BLaER1 (cell line): Measurements from ENCODE around the gene POC5.
A peak's percentile ranks its signal among the peaks of the same experiment; 100 is the strongest.
"Not testable (repeated sequence)": the region's sequence is repeated elsewhere in the genome, so short reads cannot be mapped to it uniquely, and the experiment has no call there.

Source experiments
- H3K27ac ChIP-seq: shearing (Covaris generic); formaldehyde crosslinking; 2 replicates; pipeline ENCODE4 v1.8.1; 2022
- H3K27me3 ChIP-seq: shearing (Covaris generic); formaldehyde crosslinking; 2 replicates; pipeline ENCODE4 v1.8.1; 2022
- H3K36me3 ChIP-seq: shearing (Covaris generic); formaldehyde crosslinking; 2 replicates; pipeline ENCODE4 v1.8.1; 2022
- H3K4me1 ChIP-seq: shearing (Covaris generic); formaldehyde crosslinking; 2 replicates; pipeline ENCODE4 v1.8.1; 2022
- H3K4me2 ChIP-seq: shearing (Covaris generic); formaldehyde crosslinking; 2 replicates; pipeline ENCODE4 v1.8.1; 2022
- H3K4me3 ChIP-seq: shearing (Covaris generic); formaldehyde crosslinking; 2 replicates; pipeline ENCODE4 v1.8.1; 2022
- H3K9ac ChIP-seq: shearing (Covaris generic); formaldehyde crosslinking; 2 replicates; pipeline ENCODE4 v1.8.1; 2022
- H3K9me3 ChIP-seq: shearing (Covaris generic); formaldehyde crosslinking; 2 replicates; pipeline ENCODE4 v1.8.1; 2022
- H4K20me1 ChIP-seq: shearing (Covaris generic); formaldehyde crosslinking; 2 replicates; pipeline ENCODE4 v1.8.1; 2022
- Cebpa-rat ChIP-seq: shearing (Covaris generic); IDR thresholded peaks from 2 replicates; pipeline ENCODE4 v1.8.1; 2022

The POC5 gene

DNA sequence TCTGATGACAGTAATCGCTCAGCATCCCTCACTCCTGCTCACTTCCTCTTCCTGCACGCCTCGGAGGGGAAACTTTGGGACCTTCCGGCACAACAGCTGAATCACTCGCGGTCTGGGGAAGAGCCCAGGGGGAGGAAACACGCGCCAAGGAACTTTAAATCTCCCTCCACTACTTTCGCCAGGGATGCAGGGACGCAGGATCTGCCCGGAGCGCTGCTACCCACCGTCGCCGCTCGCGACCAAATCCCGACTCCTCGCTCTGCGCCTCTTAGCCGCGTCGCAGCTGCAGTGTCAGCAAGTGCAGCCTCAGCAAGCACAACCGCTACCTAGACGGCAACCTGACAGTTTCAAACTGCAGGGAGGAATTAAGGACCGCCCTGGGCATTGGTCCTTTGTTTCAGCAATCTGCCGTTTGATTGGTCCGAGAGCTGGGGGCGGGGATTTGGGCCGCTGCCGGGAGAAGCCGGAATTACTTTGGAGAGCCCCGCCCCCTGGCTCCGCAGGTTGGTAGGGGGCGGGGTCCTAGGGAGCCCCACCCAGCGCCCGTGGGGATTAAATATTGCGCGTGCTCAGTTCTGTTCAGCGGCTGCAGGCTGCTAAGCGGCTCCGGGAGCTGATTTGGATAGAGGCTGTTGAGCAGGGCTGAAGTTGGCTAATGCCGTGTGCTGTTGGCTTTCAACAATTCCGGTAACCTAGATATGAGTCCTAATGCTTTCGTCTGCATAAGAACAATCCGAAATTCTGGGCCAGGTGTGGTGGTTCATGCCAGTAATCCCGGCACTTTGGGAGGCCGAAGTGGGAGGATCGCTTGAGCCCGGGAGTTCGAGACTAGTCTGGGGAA is at the start of gene POC5:
POC5 (minus strand) TSS at position 356 of the 841 bp plus-strand sequence. CDS start 4,500 bp downstream, outside the sequence.
- H3K27ac ChIP-seq = peak within 1 kb of the TSS; percentile 83
- no peaks in the 10 kb centered on the region for H4K20me1 ChIP-seq
- peak within 1 kb of the TSS; percentile 84 for H3K4me2 ChIP-seq
- peaks cover 19% of the 10 kb centered on the region for H3K36me3 ChIP-seq
- H3K4me3 ChIP-seq = peak within 1 kb of the TSS; percentile 82
- TF ChIP-seq Cebpa-rat = no peak
- peaks cover 13% of the 10 kb centered on the region for H3K4me1 ChIP-seq
- H3K27me3 ChIP-seq = no peaks in the 10 kb centered on the region
- peak within 1 kb of the TSS; percentile 81 for H3K9ac ChIP-seq
- H3K9me3 ChIP-seq = no peaks in the 10 kb centered on the region

GRCh38 chr5:75758116-75758515 is 40.9 kb upstream of the POC5 start:
- TF ChIP-seq Cebpa-rat = no peak
- no peak overlapping the region for H3K4me2 ChIP-seq
- H3K36me3 ChIP-seq = no peaks in the 10 kb centered on the region

DNA sequence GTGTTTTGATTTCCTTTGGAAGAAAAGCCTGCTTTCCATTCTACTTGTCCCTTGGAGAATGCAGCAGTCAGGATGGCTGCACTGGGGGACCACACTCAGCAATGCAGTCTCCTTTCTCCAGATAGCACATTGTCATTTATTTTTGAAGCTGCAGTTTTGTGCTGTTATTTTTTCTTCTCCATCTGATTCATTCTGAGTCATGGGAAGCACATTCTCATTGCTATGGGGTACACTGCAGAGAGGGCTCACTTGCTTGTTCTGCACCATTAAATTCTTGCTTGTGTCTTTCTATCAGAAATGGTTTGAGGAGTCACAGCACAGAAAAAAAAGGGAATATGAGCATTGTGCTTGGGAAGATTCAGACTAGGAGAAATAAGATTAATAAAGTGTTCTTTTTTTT is 39.7 kb upstream of the POC5 start:
- Histone ChIP-seq H3K9ac (no peak overlapping the region), H3K27ac (no peak overlapping the region), H3K4me1 (no peaks in the 10 kb centered on the region), H3K4me3 (no peak overlapping the region), H3K4me2 (no peak overlapping the region), H4K20me1 (no peaks in the 10 kb centered on the region), H3K27me3 (no peaks in the 10 kb centered on the region), H3K36me3 (no peaks in the 10 kb centered on the region), H3K9me3 (no peaks in the 10 kb centered on the region)
- no peak for TF ChIP-seq Cebpa-rat

More at GRCh38 chr5:75758116-75758515, 40.9 kb upstream of the POC5 start:
- Histone ChIP-seq H3K9ac (no peak overlapping the region), H3K4me3 (no peak overlapping the region), H4K20me1 (no peaks in the 10 kb centered on the region), H3K27ac (no peak overlapping the region), H3K9me3 (no peaks in the 10 kb centered on the region), H3K4me1 (no peaks in the 10 kb centered on the region), H3K27me3 (no peaks in the 10 kb centered on the region)

DNA sequence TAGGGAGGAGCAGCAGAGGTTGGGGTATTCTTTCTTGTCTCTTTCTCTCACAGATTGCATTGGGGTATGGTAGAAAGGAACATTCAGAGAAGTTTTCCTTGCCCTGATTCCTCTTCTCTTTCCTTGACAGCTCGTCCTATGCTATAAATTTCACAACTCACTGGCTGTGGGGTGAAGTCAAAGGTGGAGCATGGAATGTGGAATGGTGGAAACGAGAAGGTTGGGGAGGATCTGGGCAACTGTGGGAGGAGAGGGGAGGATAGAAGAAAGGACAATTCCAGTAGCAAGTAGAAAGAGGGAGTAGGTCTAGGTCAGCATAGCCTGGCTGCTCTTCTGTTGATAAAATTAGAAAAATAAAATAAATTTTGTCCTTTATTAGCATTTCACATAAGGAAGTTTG is 39.0 kb upstream of the POC5 start:
- TF ChIP-seq Cebpa-rat = no peak
- H3K9ac ChIP-seq = no peak overlapping the region
- H3K4me2 ChIP-seq = no peak overlapping the region
- no peak overlapping the region for H3K27ac ChIP-seq
- H3K27me3 ChIP-seq = no peaks in the 10 kb centered on the region
- H3K9me3 ChIP-seq = no peaks in the 10 kb centered on the region
- no peaks in the 10 kb centered on the region for H3K4me1 ChIP-seq
- no peaks in the 10 kb centered on the region for H4K20me1 ChIP-seq
- H3K36me3 ChIP-seq = no peaks in the 10 kb centered on the region
- no peak overlapping the region for H3K4me3 ChIP-seq

GRCh38 chr5:75753182-75753581 is 35.9 kb upstream of the POC5 start:
- H3K9ac ChIP-seq = no peak overlapping the region
- H3K36me3 ChIP-seq = no peaks in the 10 kb centered on the region
- no peaks in the 10 kb centered on the region for H3K9me3 ChIP-seq
- no peaks in the 10 kb centered on the region for H4K20me1 ChIP-seq
- H3K27me3 ChIP-seq = no peaks in the 10 kb centered on the region
- no peak for TF ChIP-seq Cebpa-rat
- no peak overlapping the region for H3K4me2 ChIP-seq
- no peaks in the 10 kb centered on the region for H3K4me1 ChIP-seq
- no peak overlapping the region for H3K27ac ChIP-seq
- H3K4me3 ChIP-seq = no peak overlapping the region

GRCh38 chr5:75744355-75744754 is 27.1 kb upstream of the POC5 start:
- H3K4me3 ChIP-seq = no peak overlapping the region
- TF ChIP-seq Cebpa-rat = no peak
- H3K4me2 ChIP-seq = no peak overlapping the region
- H3K9me3 ChIP-seq = no peaks in the 10 kb centered on the region
- no peak overlapping the region for H3K9ac ChIP-seq
- H4K20me1 ChIP-seq = no peaks in the 10 kb centered on the region
- H3K27ac ChIP-seq = no peak overlapping the region
- H3K27me3 ChIP-seq = no peaks in the 10 kb centered on the region
- no peaks in the 10 kb centered on the region for H3K4me1 ChIP-seq
- H3K36me3 ChIP-seq = no peaks in the 10 kb centered on the region

DNA sequence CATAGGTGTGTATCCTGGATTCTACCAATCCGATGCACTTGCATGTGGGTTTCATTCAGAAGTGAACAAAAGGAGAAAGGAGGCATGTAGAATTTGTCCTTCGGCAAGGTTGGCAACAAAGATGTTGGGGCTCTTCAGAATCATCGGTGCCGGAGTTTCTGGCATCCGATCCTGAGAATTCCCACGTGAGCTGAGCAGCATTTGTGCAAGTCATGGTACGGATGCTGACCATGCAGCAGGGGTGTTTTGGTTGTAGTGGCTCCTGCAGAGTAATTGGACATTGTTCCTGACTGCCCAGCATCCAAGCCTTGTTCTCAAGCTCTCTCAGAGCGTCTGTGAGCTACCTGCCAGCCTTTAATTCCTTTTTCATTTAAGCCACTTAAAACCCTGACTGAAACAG is 19.0 kb upstream of the POC5 start:
- Histone ChIP-seq H3K36me3 (no peaks in the 10 kb centered on the region), H3K4me3 (no peak overlapping the region), H3K4me1 (no peaks in the 10 kb centered on the region), H3K27me3 (no peaks in the 10 kb centered on the region), H3K27ac (no peak overlapping the region), H3K4me2 (no peak overlapping the region), H3K9ac (no peak overlapping the region), H3K9me3 (peaks cover 6% of the 10 kb centered on the region; the same call in 1 of the 2 replicates), H4K20me1 (no peaks in the 10 kb centered on the region)
- TF ChIP-seq Cebpa-rat = no peak

DNA sequence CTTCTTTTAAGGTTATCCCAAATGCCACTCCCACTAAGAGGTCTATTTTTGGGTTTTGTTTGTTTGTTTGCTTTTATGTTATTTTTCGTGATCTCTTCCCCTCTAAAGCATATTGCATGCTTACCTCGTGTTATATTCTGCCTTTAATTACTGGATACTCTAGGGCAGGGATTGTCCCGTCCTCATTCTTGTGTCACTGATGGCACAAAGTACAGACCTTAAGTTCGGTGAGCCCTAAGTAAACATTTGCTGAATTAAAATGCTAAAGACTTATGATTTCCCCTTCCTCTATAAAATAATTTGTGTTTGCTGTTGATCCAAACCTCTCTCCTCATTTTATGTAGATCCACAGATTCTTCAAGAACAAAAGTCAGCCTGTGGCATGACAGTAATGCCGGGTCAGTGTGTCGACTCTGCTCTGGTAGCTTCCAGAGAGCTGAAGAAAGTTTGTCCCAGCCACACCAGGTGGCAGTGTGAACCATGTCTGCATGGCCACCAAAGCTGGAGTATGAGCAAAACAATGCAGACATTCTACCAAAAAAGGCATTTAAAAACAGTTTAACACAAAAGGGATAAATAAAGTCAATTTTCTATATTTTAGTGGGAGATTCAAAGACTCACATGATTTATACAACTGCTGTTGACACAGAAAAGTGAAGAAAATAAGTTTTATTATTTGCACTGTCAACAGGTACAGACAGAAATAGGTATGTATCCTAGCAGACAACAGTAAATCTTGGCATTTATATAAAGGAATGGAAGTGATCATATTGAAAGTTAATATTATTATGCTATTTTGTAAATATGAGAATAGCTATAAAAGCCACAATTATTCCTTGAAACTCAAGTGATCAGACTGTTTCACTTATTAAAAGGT is 17.9 kb upstream of the POC5 start:
- Histone ChIP-seq H3K9ac (no peak overlapping the region), H3K4me2 (no peak overlapping the region), H3K27me3 (no peaks in the 10 kb centered on the region), H3K4me3 (no peak overlapping the region), H3K4me1 (no peaks in the 10 kb centered on the region), H3K9me3 (peaks cover 6% of the 10 kb centered on the region; the same call in 1 of the 2 replicates), H3K27ac (no peak overlapping the region), H4K20me1 (no peaks in the 10 kb centered on the region), H3K36me3 (no peaks in the 10 kb centered on the region)
- TF ChIP-seq Cebpa-rat = no peak

GRCh38 chr5:75733767-75734166 is 16.5 kb upstream of the POC5 start:
- Histone ChIP-seq H3K9ac (no peak overlapping the region), H3K27ac (no peak overlapping the region), H3K4me1 (no peaks in the 10 kb centered on the region), H4K20me1 (no peaks in the 10 kb centered on the region), H3K36me3 (no peaks in the 10 kb centered on the region), H3K27me3 (no peaks in the 10 kb centered on the region), H3K4me2 (no peak overlapping the region), H3K4me3 (no peak overlapping the region), H3K9me3 (peaks cover 6% of the 10 kb centered on the region; the same call in 1 of the 2 replicates)
- no peak for TF ChIP-seq Cebpa-rat

GRCh38 chr5:75731515-75731914 is 14.3 kb upstream of the POC5 start:
- H3K9me3 ChIP-seq, H4K20me1 ChIP-seq, H3K36me3 ChIP-seq: not testable (repeated sequence)

More at GRCh38 chr5:75731515-75731914, 14.3 kb upstream of the POC5 start:
- H3K4me3 ChIP-seq, H3K4me1 ChIP-seq, H3K27ac ChIP-seq, H3K4me2 ChIP-seq, H3K9ac ChIP-seq, H3K27me3 ChIP-seq: not testable (repeated sequence)
